Epithelial cell of proximal tubule (primary cell): ENCODE data around the gene YJEFN3. TPM values are rescaled to one million over a fixed set of nuclear protein-coding genes. Genes with fewer than 3 reads are reported as not detected.

Experiments used
- DNase-seq: peaks from one replicate; pipeline ENCODE4 v3.0.0-alpha.2; 2011; ENCODE audit warnings: low read depth
- H3K4me3 ChIP-seq: 2 replicates; pipeline ENCODE4 v1.5.1; 2011; ENCODE audit warnings: low read depth, mild to moderate bottlenecking, low read length
- total RNA-seq: library from RNA; depleted of rRNA; stranded (reverse); fragments of >200 nt; gene quantifications from 2 replicates; pipeline ENCODE4 v1.2.3, GENCODE V29; 2015
- TF ChIP-seq, protein P1 (sequence below): conservative IDR thresholded peaks from 2 replicates; pipeline ENCODE4 v1.5.1; 2012; ENCODE audit warnings: low read depth, mild to moderate bottlenecking, low read length

The YJEFN3 gene
- total RNA-seq, 1 donor from 2014 or later = 0.58 TPM

DNA sequence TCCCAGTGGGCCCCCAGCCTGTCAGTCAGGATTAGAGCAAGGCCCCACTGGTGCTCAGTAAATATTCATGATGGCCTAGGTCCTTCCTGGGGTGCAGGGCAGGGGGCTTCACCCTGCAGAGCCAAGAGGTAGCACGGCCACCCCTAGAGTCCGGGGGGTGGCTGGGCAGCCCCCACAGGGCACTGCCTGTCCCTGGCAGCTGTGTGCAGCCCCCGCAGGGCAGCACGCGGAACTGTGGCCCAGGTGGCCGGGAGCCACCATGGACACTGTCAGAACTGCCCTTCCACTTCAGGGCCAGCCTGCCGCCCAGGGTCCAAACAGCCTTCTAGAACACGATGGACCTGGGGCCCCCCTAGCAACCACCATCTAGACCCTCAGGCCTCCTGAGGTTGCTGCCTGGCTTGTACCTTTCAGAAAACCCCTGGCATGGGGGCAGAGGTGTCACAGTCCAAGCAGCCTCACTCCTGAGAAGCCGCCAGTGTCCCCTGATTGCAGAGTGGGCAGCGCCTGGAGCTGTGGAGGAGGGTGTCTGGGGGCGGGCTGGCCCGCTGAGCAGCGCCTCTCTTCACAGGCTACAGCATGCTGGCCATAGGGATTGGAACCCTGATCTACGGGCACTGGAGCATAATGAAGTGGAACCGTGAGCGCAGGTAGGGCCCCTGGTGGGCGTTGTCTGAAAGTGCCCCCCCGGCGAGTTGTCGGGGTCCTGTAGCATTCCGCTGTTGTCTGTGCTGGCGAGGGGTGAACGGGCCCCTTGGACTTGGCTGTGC, 2.9 kb upstream of the YJEFN3 start:
- TF ChIP-seq, protein P1, sequence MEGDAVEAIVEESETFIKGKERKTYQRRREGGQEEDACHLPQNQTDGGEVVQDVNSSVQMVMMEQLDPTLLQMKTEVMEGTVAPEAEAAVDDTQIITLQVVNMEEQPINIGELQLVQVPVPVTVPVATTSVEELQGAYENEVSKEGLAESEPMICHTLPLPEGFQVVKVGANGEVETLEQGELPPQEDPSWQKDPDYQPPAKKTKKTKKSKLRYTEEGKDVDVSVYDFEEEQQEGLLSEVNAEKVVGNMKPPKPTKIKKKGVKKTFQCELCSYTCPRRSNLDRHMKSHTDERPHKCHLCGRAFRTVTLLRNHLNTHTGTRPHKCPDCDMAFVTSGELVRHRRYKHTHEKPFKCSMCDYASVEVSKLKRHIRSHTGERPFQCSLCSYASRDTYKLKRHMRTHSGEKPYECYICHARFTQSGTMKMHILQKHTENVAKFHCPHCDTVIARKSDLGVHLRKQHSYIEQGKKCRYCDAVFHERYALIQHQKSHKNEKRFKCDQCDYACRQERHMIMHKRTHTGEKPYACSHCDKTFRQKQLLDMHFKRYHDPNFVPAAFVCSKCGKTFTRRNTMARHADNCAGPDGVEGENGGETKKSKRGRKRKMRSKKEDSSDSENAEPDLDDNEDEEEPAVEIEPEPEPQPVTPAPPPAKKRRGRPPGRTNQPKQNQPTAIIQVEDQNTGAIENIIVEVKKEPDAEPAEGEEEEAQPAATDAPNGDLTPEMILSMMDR = no peak
- DNase-seq = no peak
- no peak overlapping the region for H3K4me3 ChIP-seq

DNA sequence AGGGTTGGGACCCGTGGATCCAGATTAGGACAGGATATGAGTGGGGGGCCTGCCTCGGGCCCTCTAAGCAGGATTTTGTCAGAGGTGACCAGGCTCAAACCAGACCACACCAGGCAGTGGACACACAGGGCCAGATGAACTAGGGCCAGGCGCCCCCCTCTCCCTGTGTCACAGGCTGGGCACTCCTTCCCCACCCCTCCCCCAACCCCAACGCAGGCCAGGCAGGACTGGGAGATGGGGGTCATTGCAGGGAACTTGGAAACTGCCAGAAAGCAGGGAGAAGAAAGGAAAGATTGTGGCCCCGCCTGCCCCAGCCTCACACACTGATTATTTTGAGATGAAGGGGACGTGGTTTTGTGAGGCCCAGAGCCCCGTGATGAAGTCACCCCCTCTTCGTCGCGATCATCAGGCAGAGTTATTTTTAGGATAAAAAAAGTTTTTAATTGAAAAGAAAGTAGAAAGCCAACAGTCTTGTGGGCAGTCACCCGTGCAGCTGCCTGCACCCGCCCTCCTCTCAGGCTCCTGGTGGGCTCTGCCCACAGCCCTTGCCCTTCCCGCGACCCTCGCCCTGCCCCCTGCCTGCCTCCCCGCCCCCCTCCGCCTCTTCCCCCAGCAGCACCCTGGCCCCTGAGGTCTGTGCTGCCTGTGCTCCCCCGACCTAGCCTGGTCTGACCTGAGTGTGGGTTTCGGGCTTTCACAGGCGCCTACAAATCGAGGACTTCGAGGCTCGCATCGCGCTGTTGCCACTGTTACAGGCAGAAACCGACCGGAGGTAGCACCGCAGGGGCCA, 1.9 kb upstream of the YJEFN3 start:
- TF ChIP-seq, protein P1 = no peak
- no peak for DNase-seq
- H3K4me3 ChIP-seq = no peak overlapping the region

DNA sequence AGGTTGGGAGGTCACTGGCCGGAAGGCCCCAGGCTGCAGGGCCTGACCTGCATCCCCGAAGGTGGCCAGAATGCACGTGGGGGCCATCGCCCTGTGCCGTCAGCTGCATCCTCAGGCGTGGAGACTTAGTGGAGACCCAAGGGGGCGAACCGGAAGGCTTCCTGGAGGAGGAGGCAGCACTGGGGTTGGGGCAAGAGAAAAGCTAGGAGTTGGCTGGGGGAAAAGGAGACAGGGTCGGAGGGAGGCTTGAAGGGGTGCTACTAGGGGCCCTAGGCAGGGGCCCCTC, 1.4 kb upstream of the YJEFN3 start:
- TF ChIP-seq, protein P1 = no peak
- DNase-seq = no peak
- H3K4me3 ChIP-seq = no peak overlapping the region

DNA sequence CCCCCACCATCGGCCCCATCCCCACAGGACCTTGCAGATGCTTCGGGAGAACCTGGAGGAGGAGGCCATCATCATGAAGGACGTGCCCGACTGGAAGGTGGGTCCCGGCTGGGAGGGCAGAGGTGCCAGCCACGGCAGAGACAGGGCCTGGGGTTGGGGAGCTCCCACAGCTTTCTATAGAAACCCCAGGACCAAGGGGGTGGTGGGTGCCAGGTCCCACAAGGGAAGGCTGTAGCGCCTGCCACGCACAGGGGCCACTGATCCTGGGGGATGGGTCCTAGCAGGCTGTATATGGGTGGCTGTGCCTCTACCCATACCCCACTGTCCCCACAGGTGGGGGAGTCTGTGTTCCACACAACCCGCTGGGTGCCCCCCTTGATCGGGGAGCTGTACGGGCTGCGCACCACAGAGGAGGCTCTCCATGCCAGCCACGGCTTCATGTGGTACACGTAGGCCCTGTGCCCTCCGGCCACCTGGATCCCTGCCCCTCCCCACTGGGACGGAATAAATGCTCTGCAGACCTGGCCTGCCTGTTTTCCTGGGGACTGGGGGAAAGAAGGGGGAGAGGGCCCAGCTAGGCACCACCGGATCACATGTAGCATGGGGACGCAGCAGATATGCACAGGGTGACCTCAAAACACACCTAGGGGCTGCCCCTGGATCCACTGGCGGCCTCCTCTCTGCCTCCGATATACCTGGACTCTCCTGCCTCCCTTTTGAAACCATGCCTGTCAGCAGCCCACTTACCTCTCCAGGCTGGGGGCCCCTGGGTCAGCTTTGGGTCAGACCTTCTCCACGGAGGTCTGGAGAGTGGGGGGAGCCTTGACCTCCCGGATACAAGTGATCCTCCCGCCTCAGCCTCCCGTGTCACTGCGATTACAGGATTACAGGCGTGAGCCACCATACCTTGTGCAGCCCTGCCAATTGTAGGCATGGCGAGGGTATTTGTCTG, 761 bp upstream of the YJEFN3 start:
- H3K4me3 ChIP-seq = no peak overlapping the region
- TF ChIP-seq, protein P1 = no peak
- no peak for DNase-seq

DNA sequence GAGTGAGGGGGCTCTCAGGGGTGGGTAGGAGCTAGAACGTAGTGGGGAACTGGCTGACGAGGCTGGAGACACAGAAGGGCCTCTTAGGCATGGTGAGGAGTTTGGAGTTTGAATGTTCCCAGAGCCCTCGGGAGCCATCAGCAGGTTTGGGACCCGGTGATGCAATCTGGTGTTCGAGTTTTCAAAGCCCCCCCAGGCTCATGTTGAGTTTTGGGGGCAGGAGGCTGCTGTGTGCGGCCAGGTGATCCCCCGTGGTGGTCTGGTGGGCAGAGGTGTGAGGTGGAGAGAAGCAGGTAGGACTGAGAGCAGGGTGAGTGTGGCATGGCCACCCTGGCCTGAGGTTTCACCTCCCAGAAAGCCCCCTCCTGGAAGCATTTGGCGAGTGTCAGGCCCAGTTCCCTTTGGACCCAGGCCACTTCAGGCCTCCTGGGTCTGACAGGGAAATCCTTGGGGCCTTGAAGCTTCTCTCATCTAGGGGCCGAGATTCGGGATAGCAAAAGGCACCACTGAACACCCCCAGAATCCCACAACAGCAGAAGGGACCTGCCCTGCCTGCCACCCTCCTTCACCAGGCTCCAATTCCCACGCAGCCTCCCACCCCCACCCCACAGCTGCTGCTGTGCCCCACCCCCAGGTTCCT, 1.2 kb downstream of the YJEFN3 start:
- H3K4me3 ChIP-seq = no peak overlapping the region
- TF ChIP-seq, protein P1 = no peak
- DNase-seq = no peak

DNA sequence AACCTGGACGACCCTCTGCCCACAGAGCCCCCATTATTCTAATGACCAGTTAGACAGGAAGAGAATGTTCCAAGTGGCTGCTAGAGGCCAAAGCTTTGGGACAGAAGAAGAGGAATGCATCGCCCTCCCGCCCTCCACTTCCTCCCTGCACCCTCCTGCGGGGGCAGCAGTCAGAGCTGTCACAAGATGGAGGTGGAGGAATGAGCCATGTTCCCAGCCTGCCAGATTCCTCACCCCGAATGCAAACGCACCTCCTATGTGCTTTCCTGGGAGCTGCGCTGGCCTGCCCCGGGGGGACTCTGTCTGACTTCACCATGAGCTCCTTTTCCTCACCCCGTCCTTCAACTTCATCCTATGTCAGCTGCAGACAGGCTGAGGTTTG, 1.7 kb downstream of the YJEFN3 start:
- no peak overlapping the region for H3K4me3 ChIP-seq
- no peak for DNase-seq
- TF ChIP-seq, protein P1 = no peak
